Neuronal stem cell (in vitro differentiated cells): ENCODE results near the gene NPAS3.

ENCODE experiments used
- DNase-seq: peaks from one replicate; pipeline ENCODE4 v3.0.0-alpha.2; 2013; ENCODE audit warnings: low spot score
- H2AFZ ChIP-seq: one replicate; pipeline ENCODE4 v1.6.1; 2013; ENCODE audit warnings: mild to moderate bottlenecking, low read length, inconsistent platforms
- H2AK5ac ChIP-seq: 2 replicates; pipeline ENCODE4 v1.6.1; 2013; ENCODE audit warnings: low read depth, mild to moderate bottlenecking, inconsistent platforms, low read length, moderate library complexity, mixed read lengths
- H2BK120ac ChIP-seq: 2 replicates; pipeline ENCODE4 v1.6.1; 2013; ENCODE audit warnings: low read depth, mild to moderate bottlenecking, inconsistent platforms, low read length, moderate library complexity, mixed read lengths
- H2BK12ac ChIP-seq: one replicate; pipeline ENCODE4 v1.6.1; 2013; ENCODE audit warnings: low read length, inconsistent platforms
- H2BK15ac ChIP-seq: 2 replicates; pipeline ENCODE4 v1.6.1; 2013; ENCODE audit warnings: mild to moderate bottlenecking, low read length, inconsistent platforms, mixed read lengths
- H2BK5ac ChIP-seq: one replicate; pipeline ENCODE4 v1.6.1; 2013; ENCODE audit warnings: inconsistent platforms, mild to moderate bottlenecking, low read length, moderate library complexity
- H3K14ac ChIP-seq: one replicate; pipeline ENCODE4 v1.6.1; 2013; ENCODE audit warnings: low read length, inconsistent platforms
- H3K18ac ChIP-seq: 2 replicates; pipeline ENCODE4 v1.6.1; 2013; ENCODE audit warnings: low read length, inconsistent platforms
- H3K23ac ChIP-seq: 2 replicates; pipeline ENCODE4 v1.6.1; 2013; ENCODE audit warnings: low read depth, mild to moderate bottlenecking, mixed read lengths, low read length, inconsistent platforms; ENCODE audit not compliant: poor library complexity
- H3K27ac ChIP-seq: replicated peaks from 3 replicates; pipeline ENCODE4 v1.5.1; 2013; ENCODE audit warnings: low read length, inconsistent platforms
- H3K27me3 ChIP-seq, 3 experiments: 2 replicates each; pipeline ENCODE4 v1.6.1; 2013; ENCODE audit warnings: low read length in 3 of 3, mild to moderate bottlenecking in 2 of 3, inconsistent platforms in 1 of 3, low read depth in 1 of 3, mixed read lengths in 1 of 3, moderate library complexity in 1 of 3; ENCODE audit not compliant: control insufficient read depth in 3 of 3, insufficient read depth in 3 of 3
- H3K36me3 ChIP-seq, 2 donors: replicated peaks in 1 of 2; 2 replicates each; pipeline ENCODE4 v1.6.1; 2013; ENCODE audit warnings: low read length in 2 of 2; ENCODE audit not compliant: control insufficient read depth in 2 of 2, insufficient read depth in 2 of 2
- H3K4ac ChIP-seq: 2 replicates; pipeline ENCODE4 v1.6.1; 2013; ENCODE audit warnings: inconsistent platforms, mild to moderate bottlenecking, low read length, moderate library complexity
- H3K4me1 ChIP-seq, 2 donors: 1 replicate in 1 of 2; 2 replicates in 1 of 2; pipeline ENCODE4 v1.6.1; 2013; ENCODE audit warnings: low read length in 2 of 2, low read depth in 1 of 2; ENCODE audit not compliant: control insufficient read depth in 2 of 2, insufficient read depth in 1 of 2
- H3K4me2 ChIP-seq: one replicate; pipeline ENCODE4 v1.6.1; 2013; ENCODE audit warnings: mild to moderate bottlenecking, low read length, inconsistent platforms; ENCODE audit not compliant: insufficient read depth, poor library complexity, severe bottlenecking
- H3K4me3 ChIP-seq, 2 donors: 2 replicates each; pipeline ENCODE4 v1.5.1; 2013; ENCODE audit warnings: low read length in 2 of 2, mild to moderate bottlenecking in 2 of 2, inconsistent platforms in 1 of 2, moderate library complexity in 1 of 2
- H3K79me1 ChIP-seq: one replicate; pipeline ENCODE4 v1.6.1; 2013; ENCODE audit warnings: low read depth, mild to moderate bottlenecking, inconsistent platforms, low read length, moderate library complexity
- H3K9ac ChIP-seq: one replicate; pipeline ENCODE4 v1.6.1; 2013; ENCODE audit warnings: mild to moderate bottlenecking, low read depth, low read length, inconsistent platforms; ENCODE audit not compliant: poor library complexity
- H3K9me3 ChIP-seq, 2 donors: replicated peaks in 1 of 2; 2 replicates each; pipeline versions ENCODE3 to v1.6.1; 2013; ENCODE audit warnings: low read length in 2 of 2, mild to moderate bottlenecking in 2 of 2, inconsistent platforms in 1 of 2, low read depth in 1 of 2, mixed read lengths in 1 of 2, moderate library complexity in 1 of 2; ENCODE audit not compliant: control insufficient read depth in 2 of 2, insufficient read depth in 1 of 2
- H4K8ac ChIP-seq: one replicate; pipeline ENCODE4 v1.6.1; 2013; ENCODE audit warnings: low read depth, mild to moderate bottlenecking, inconsistent platforms, low read length, moderate library complexity
- H4K91ac ChIP-seq: one replicate; pipeline ENCODE4 v1.6.1; 2013; ENCODE audit warnings: low read length, low read depth, mild to moderate bottlenecking, inconsistent platforms; ENCODE audit not compliant: poor library complexity
- WGBS, 2 donors: extraction: QIAGEN DNeasy Blood & Tissue Kit; methylation state at CpG; one replicate each; pipeline ENCODE4 v1.1.7; 2013; ENCODE audit warnings: missing lambda C conversion rate in 2 of 2, mixed read lengths in 1 of 2; ENCODE audit not compliant: insufficient read length in 2 of 2, insufficient replicate concordance in 1 of 2; ENCODE audit errors: extremely low coverage in 2 of 2; 5-methylcytosine and 5-hydroxymethylcytosine counted together

NPAS3 gene

GRCh38 chr14:32934073-32934880 lies 4.4 kb upstream of the NPAS3 start:
- Histone ChIP-seq H3K27me3 (peaks cover 0 to 31% (median 3%) of the 10 kb centered on the region in 3 experiments), H3K9ac (peak overlapping the region; percentile 90), H4K8ac (no peak overlapping the region), H3K79me1 (no peaks in the 10 kb centered on the region), H2BK5ac (peak overlapping the region; percentile 56), H3K4me2 (peak overlapping the region; percentile 91), H4K91ac (no peak overlapping the region), H3K36me3 (peaks cover 0 to 6% of the 10 kb centered on the region in 2 donors), H3K4ac (no peak overlapping the region), H3K14ac (peak overlapping the region; percentile 56), H2BK12ac (peak overlapping the region; percentile 84), H2BK15ac (peak overlapping the region; percentile 65), H3K27ac (peak overlapping the region; percentile 27), H2BK120ac (peak overlapping the region; percentile 47), H3K23ac (no peak overlapping the region), H2AFZ (peak overlapping the region; percentile 92), H2AK5ac (peak overlapping the region; percentile 8), H3K18ac (peak overlapping the region; percentile 82), H3K4me1 (peaks cover 9 to 10% of the 10 kb centered on the region in 2 donors), H3K4me3 (peak overlapping the region; percentile 57 to 87), H3K9me3 (no peaks in the 10 kb centered on the region)
- DNase-seq, result peak; percentile 63
- WGBS, 2 donors, result no CpG with 5 or more reads among the region's 72 CpGs

GRCh38 chr14:32934881-32935633 lies 3.6 kb upstream of the NPAS3 start:
- peak overlapping the region; percentile 79 for H3K9ac ChIP-seq
- peaks cover 0 to 31% (median 3%) of the 10 kb centered on the region in 3 experiments for H3K27me3 ChIP-seq

GRCh38 chr14:32939254-32940065 lies 781 bp downstream of the NPAS3 start:
- H3K27ac ChIP-seq, result no peak overlapping the region
- H3K27me3 ChIP-seq, result peaks cover 0 to 19% (median 0%) of the 10 kb centered on the region in 3 experiments

More at GRCh38 chr14:32934881-32935633, 3.6 kb upstream of the NPAS3 start:
- Histone ChIP-seq H2BK120ac (peak overlapping the region; percentile 47), H3K27ac (no peak overlapping the region), H3K4me3 (peak overlapping the region; percentile 57 to 87), H3K36me3 (peaks cover 0 to 6% of the 10 kb centered on the region in 2 donors), H2AK5ac (no peak overlapping the region), H3K14ac (peak overlapping the region; percentile 67), H2AFZ (peak overlapping the region; percentile 92), H3K23ac (no peak overlapping the region), H3K4ac (no peak overlapping the region), H3K18ac (peak overlapping the region; percentile 82), H2BK12ac (peak overlapping the region; percentile 42), H3K79me1 (no peaks in the 10 kb centered on the region), H2BK5ac (peak overlapping the region; percentile 4), H3K9me3 (no peaks in the 10 kb centered on the region), H3K4me1 (peaks cover 9 to 10% of the 10 kb centered on the region in 2 donors), H2BK15ac (peak overlapping the region; percentile 65), H4K91ac (no peak overlapping the region), H3K4me2 (peak overlapping the region; percentile 91), H4K8ac (no peak overlapping the region)
- no peak for DNase-seq
- WGBS, 2 donors, result no CpG with 5 or more reads among the region's 42 CpGs

More at GRCh38 chr14:32939254-32940065, 781 bp downstream of the NPAS3 start:
- no CpG with 5 or more reads among the region's 80 CpGs for WGBS, 2 donors
- DNase-seq, result peak; percentile 59
- Histone ChIP-seq H2AFZ (no peak overlapping the region), H3K14ac (peak overlapping the region; percentile 3), H2BK15ac (peak overlapping the region; percentile 37), H3K23ac (no peak overlapping the region), H2BK5ac (no peak overlapping the region), H3K4me2 (peak overlapping the region; percentile 65), H3K4me3 (peak overlapping the region; percentile 57 to 84), H2AK5ac (no peak overlapping the region), H3K4ac (no peak overlapping the region), H2BK120ac (no peak overlapping the region), H3K18ac (peak overlapping the region; percentile 85), H4K8ac (no peak overlapping the region), H3K4me1 (peaks cover 6 to 26% of the 10 kb centered on the region in 2 donors), H3K79me1 (no peaks in the 10 kb centered on the region), H2BK12ac (no peak overlapping the region), H3K9me3 (no peaks in the 10 kb centered on the region), H3K9ac (peak overlapping the region; percentile 60), H3K36me3 (peaks cover 0 to 27% of the 10 kb centered on the region in 2 donors), H4K91ac (no peak overlapping the region)
